Activated effector memory CD4-positive, alpha-beta T cell treated with anti-CD3 and anti-CD28 coated beads, Interleukin-2, amount 50 U/mL, for 16 hours (primary cell): ENCODE measurements around the gene RABIF.

ENCODE experiments used
- DNase-seq: peaks from one replicate; pipeline ENCODE4 v3.0.0-alpha.2; 2020

Gene RABIF

DNA sequence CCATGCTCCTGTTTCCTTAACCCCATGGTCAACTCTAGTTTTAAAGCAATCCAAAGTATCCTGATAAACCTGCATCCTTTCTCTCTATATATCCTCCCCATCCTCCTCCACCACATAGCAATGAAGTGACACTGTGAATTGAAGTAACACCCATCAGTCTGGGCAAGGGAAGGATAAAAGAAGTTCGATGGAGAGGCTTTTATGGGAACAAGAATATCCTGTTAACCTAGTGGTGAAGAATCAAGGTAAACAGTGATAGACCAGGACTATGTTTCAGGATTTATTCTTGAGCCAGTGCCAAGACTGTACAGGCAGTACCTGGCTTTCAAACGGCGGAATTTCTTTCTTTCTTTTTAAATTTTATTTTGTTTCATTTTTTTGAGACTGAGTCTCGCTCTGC lies 17.6 kb downstream of the RABIF start:
- no peak for DNase-seq

- DNase-seq: no peak
Measured at GRCh38 chr1:202862679-202863560, 26.0 kb downstream of the RABIF start.

GRCh38 chr1:202861420-202862132 lies 27.4 kb downstream of the RABIF start:
- DNase-seq: peak; percentile 74

- peak; percentile 70 for DNase-seq
Measured at GRCh38 chr1:202860744-202861419, 28.1 kb downstream of the RABIF start.

DNA sequence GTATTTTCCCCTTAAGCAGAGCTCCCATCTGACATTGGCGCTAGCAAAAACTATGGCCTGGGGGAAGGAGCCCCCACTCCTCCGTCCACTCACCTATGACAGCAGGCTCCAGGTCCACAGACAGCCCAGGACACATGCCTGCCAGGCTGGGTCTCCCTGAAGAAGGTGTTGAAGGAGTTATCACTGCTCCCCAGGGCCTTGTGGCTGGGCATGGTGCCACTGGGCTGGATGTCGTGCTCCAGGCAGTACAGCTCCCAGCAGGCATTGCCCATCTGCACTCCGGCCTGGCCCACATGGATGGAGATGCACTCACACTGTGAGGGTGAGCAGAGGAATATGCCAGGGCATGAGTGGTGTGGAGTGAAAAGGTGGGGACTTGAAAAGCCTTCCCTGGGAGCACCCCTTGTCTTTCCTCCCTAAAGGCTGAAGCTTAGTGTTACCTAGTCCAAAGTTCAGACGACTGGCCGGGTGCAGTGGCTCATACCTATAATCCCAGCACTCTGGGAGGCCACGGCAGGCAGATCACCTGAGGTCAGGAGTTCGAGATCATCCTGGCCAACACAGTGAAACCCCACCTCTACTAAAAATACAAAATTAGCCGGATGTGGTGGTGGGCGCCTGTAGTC lies 30.0 kb downstream of the RABIF start:
- DNase-seq: no peak

DNA sequence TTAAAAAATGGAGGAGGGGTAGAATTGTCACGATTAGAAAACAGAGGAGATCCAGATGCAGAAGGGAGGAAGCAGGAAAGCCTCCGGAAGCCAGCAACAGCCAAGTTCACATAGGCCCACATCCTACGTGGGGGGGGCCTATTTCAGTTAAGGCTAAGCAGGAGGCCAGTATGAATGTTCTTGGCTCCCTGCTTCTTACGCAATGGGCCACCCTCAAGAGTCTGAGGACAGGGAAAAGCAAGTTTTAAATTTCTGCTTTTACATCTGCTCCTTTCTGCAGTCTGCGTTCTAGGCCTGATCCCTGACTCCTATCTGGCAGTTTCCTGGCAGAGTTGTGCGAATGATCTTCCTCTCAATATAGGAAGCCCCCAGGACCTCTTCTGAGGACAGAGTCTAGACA lies 30.6 kb downstream of the RABIF start:
- DNase-seq: no peak

- DNase-seq: no peak
Measured at GRCh38 chr1:202857136-202857610, 31.8 kb downstream of the RABIF start.

- no peak for DNase-seq
Measured at GRCh38 chr1:202856014-202856413, 32.9 kb downstream of the RABIF start.

DNA sequence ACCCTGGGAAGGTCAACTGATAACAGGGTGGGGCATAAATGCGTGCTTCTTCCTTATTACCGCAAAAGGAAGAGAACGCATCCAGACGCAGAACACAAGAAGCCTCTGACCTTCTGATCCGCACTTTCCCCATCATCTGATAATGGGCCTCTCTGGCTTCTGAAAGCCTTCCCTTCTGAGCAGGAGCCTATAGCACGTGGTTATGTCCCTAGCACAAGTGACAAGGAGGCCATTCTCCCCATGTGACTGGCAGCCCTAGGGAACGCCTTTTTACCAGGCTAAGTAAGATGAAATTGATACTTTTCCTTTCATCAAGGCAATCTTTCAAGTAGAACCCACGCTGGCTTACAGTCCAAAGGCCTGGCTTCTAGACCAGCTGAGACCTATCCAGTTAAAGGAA lies 34.2 kb downstream of the RABIF start:
- no peak for DNase-seq

- DNase-seq: peak; percentile 73
Measured at GRCh38 chr1:202852163-202852904, 36.6 kb downstream of the RABIF start.

DNA sequence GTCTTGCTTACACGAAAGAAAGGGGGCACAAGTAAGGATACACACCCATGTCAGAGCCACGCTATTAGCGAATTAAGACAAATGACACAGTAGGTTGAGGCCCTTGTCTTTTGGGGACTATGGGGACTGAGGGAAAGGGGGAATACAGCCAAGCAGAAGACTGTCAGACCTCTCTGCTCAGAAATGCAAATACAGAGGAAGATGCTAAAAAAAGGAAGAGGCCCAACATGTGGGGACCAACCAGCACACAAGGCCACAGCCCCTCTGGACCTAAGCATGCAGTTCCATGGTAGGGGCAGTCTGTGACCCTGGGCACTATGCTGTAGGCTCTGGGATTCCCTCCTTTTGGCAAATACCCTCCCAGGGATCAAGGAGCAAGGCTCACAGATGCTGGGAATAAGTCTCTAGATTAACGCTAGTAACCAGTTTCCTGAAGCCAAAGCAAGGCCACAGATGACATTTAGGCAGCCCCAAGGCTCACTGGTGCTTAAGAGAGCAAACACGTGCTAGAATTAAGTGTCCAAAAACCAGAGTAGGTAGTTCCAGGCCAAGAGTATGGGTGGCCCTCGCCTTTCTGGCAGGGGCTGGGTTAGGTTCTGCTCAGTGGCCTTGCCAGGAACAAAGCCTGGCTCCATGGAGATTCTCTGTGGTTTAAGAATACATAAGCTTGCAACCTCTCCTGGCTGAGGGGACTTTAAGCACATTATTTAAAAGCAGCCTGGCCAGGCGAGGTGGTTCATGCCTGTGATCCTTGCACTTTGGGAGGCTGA lies 38.2 kb downstream of the RABIF start:
- no peak for DNase-seq

DNA sequence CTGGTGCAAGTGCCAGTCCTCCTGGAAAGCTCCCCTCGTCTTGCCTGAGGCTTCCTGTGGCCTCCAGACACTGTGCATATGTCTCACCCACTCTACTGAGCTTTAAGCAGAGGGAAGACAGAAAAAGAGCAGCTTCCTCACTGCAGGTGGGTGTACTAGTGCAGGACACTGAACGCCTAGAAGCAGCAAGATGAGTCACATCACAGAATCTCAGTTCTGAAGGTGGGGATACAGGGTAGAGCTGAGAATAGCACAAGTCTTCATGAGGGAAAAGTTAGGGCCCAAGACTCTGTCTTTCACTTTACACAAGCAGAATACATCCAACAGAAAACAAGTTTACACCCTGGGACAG lies 40.8 kb downstream of the RABIF start:
- no peak for DNase-seq

- DNase-seq: no peak
Measured at GRCh38 chr1:202844935-202845334, 44.0 kb downstream of the RABIF start.

- DNase-seq: no peak
Measured at GRCh38 chr1:202844259-202844658, 44.7 kb downstream of the RABIF start.

GRCh38 chr1:202843081-202843480 lies 45.9 kb downstream of the RABIF start:
- DNase-seq: no peak

- DNase-seq: no peak
Measured at GRCh38 chr1:202837746-202838262, 51.1 kb downstream of the RABIF start.

DNA sequence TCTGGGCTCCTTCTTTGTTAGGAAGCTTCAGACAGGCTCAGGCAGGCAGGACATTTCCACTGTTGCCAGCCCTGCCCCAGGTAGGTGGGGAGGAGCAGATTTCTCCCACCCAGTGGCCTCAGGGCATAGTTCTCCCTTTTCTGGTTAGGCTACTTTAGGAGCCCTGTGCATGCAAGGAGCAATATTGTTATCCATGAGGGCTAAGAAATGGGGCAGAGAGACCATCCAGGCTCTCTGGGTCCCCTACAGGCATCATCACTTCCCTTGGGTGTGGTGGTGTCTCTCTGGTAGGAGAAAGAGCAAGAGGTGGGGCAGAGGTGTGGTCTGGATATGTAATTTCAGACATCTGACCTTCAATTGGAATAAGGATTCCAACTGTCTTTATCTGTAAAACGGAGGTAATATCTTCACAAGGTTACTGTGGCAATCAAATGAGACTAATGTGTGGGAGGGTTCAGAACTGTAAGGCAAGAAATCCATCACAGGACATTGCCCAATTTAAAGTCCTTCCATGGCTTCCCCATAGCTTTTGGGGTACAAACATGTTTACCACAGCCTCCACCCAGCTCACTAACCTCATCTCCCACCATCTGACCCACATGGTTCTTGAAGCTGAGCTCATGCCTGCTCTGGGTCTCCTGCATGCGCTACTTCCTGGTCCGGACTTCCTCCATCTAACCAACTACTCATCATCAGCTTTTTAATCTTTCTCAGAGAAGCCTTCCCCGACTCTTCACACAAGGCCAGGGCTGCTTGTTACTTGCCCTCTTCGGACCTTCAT lies 52.1 kb downstream of the RABIF start:
- DNase-seq: no peak

GRCh38 chr1:202835548-202836072 lies 53.3 kb downstream of the RABIF start:
- peak; percentile 66 for DNase-seq

- peak; percentile 67 for DNase-seq
Measured at GRCh38 chr1:202834771-202835547, 54.0 kb downstream of the RABIF start.
